SK-N-MC (cell line): ENCODE measurements around the gene GPR50.

Experiments
- EZH2 ChIP-seq: fragments of 200-600 bp; sonication (generic); IDR thresholded peaks from one replicate; pipeline ENCODE4 v1.6.1; 2017; ENCODE audit warnings: antibody characterized with exemption
- POLR2AphosphoS5 ChIP-seq: IDR thresholded peaks from 2 replicates; pipeline ENCODE4 v1.6.1; 2012; ENCODE audit warnings: mild to moderate bottlenecking, low read depth, low read length, borderline replicate concordance

DNA sequence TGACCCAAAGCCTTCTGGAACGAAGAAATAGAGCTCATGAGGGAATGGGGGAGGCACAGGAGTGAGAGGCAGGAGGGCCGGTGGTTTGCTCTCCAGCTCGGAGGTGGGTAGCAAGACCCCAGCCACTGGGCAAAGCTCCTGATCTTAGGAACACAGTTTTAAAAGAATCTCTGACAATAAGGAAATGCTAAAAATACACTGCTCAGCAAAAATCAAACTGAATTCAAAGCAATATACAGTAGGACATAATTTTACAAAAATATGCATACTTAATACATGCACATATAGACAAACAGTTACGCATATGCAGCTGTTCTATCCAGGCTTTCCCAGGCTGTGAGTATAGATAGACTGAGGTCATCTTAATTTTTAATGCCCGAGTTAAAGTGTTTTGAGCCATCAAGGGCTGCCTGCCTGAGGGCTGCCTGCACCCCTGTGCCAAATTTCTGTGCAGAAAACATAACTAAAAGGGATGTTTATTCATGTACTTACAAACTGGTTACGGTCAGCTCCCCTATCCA is 6.9 kb downstream of the GPR50 start:
- TF ChIP-seq POLR2AphosphoS5 (no peak), EZH2 (no peak)
